Activated CD4-positive, alpha-beta memory T cell treated with anti-CD3 and anti-CD28 coated beads, Interleukin-2, amount 10 ng/mL, durations not matched to agents 7 days and 5 days (primary cell): ENCODE data around the gene FAM169A. TPM values are rescaled to one million over a fixed set of nuclear protein-coding genes. Genes with fewer than 3 reads are reported as not detected.
A peak's percentile ranks its signal among the peaks of the same experiment; 100 is the strongest.
"Not testable (repeated sequence)": the region's sequence is repeated elsewhere in the genome, so short reads cannot be mapped to it uniquely, and the experiment has no call there.

Experiments
- CTCF ChIA-PET: fragments of 350-600 bp; sonication (Branson Sonifier 250); formaldehyde crosslinking; loops from one replicate; lab custom pipeline; 2021; ENCODE audit warnings: antibody characterized with exemption, inconsistent platforms; lab: Charles Lee
- POLR2A ChIA-PET: fragments of 350-600 bp; sonication (Branson Sonifier 250); formaldehyde crosslinking; loops from one replicate; lab custom pipeline; 2021; ENCODE audit warnings: antibody characterized with exemption; lab: Charles Lee
- DNase-seq: peaks from one replicate; pipeline ENCODE4 v3.0.0-alpha.2; 2020
- H3K27ac Mint-ChIP-seq: one replicate; pipeline ENCODE4 v1.8.0; 2021; ENCODE audit warnings: mild to moderate bottlenecking, mixed read lengths
- H3K27me3 Mint-ChIP-seq: one replicate; pipeline ENCODE4 v1.8.0; 2021; ENCODE audit warnings: mixed read lengths
- H3K36me3 Mint-ChIP-seq: one replicate; pipeline ENCODE4 v1.8.0; 2021; ENCODE audit warnings: low read depth, mixed read lengths
- H3K4me1 Mint-ChIP-seq: one replicate; pipeline ENCODE4 v1.8.0; 2021; ENCODE audit warnings: mixed read lengths
- H3K4me3 Mint-ChIP-seq: one replicate; pipeline ENCODE4 v1.8.0; 2021; ENCODE audit warnings: mild to moderate bottlenecking, mixed read lengths
- H3K9me3 Mint-ChIP-seq: one replicate; pipeline ENCODE4 v1.8.0; 2021; ENCODE audit warnings: mixed read lengths
- total RNA-seq, 2 experiments: library from RNA; stranded (reverse); gene quantifications; one replicate each; pipeline ENCODE4 v1.2.3, GENCODE V29; 2021

Gene FAM169A
- 1 to 10 TPM; 3.5 to 4.6 TPM for total RNA-seq

DNA sequence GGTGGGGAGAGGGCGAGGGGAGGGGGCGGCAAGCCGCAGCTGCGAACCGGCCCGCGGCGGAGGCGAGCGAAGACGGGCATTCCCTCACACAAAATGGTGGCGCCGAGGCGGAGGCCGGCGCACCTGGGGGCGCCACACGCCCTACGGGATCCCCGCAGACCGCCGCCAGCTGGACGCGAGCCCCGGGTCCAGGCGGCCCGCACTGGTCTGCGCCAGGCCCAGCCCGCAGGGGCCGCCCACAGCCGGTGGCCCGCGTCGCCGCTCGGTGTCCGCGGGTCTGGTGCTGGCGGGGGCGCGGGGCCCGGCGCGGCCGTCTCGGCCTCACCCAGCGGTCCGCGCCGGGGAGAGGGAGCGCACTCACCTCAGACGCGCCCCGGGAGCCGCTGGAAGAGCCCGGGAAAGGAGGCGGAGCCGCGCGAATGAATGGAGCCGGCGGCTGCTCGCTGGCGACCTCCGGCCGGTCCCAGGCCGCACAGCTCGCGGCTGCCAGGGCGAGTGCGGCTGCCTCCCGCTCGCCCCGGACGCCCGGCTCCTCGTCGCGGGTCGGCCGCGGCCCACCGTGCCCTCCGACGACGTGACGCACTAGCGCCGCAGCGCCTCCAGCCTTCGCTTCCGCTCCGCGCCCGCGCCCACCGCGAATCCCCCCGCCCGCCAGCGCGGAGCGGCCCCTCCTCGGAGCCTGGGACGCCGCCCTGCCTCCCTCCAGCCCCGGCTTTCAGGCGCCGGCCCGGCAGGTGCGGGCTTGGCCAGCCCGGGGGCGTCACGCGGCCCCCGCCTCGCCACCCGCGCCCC is at the start of gene FAM169A:
TSS of gene FAM169A (minus strand) at position 584 of the 792 bp plus-strand sequence. CDS start 24,711 bp downstream, outside the sequence.
- peaks cover 3% of the 10 kb centered on the region for H3K36me3 Mint-ChIP-seq
- peak within 1 kb of the TSS; percentile 33 for H3K27ac Mint-ChIP-seq
- H3K4me1 Mint-ChIP-seq: peaks cover 13% of the 10 kb centered on the region
- POLR2A ChIA-PET: interaction anchor here (0.9 kb wide), 2 partner anchors 14 to 471 kb away, joined by 3 read pairs; partner anchors contain the start of gene HMGCR
- CTCF ChIA-PET: no interaction called here
- peaks cover 29% of the 10 kb centered on the region for H3K27me3 Mint-ChIP-seq
- DNase-seq: peak; percentile 38
- H3K4me3 Mint-ChIP-seq: peak within 1 kb of the TSS; percentile 72
- no peaks in the 10 kb centered on the region for H3K9me3 Mint-ChIP-seq

DNA sequence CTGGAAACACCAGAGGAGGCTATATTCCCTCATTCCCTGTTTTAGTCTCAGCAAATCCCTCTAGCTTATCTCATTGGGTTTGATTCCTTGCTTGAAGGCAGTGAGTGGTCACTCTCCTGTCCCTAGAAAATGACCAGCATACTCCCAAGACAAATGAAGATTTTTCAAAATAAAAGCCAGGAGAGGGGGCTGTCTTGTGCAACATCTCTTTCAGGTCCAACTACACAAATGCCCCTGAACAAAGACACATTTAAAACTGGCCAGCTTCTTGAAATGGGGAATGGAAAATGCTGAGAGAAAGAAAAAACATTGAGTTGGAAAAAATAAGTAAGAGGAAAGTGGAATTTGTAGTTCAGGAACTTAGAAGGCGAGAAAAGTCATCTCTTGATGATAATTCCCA is 49.3 kb upstream of the FAM169A start:
- ChIA-PET CTCF (interaction anchor here (1.3 kb wide), 1 partner anchor 148 kb away, joined by 4 read pairs; the partner anchor contains the start of genes GFM2 and NSA2), POLR2A (no interaction called here)
- H3K27ac Mint-ChIP-seq: no peak overlapping the region
- H3K36me3 Mint-ChIP-seq: no peaks in the 10 kb centered on the region
- H3K4me1 Mint-ChIP-seq: no peaks in the 10 kb centered on the region
- H3K9me3 Mint-ChIP-seq: no peaks in the 10 kb centered on the region
- H3K27me3 Mint-ChIP-seq: peaks cover 3% of the 10 kb centered on the region
- DNase-seq: no peak
- no peak overlapping the region for H3K4me3 Mint-ChIP-seq

DNA sequence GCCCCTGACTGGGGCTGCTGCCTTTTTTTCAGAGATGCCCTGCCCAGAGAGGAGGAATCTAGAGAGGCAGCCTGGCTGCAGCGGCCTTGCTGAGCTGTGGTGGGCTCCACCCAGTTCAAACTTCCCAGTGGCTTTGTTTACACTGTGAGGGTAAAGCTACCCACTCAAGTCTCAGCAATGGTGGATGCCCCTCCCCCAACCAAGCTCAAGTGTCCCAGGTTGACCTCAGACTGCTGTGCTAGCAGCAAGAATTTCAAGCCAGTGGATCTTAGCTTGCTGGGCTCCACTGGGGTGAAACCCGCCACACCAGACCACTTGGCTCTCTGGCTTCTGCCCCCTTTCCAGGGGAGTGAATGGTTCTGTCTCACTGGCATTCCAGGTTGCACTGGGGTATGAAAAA is 45.2 kb upstream of the FAM169A start:
- CTCF ChIA-PET: interaction anchor here (1.4 kb wide), 1 partner anchor 145 kb away, joined by 3 read pairs; the partner anchor contains the start of genes GFM2 and NSA2

GRCh38 chr5:74909888-74910287 is 43.7 kb upstream of the FAM169A start:
- CTCF ChIA-PET, POLR2A ChIA-PET: not testable (repeated sequence)

More for the DNA sequence above, 45.2 kb upstream of the FAM169A start:
- DNase-seq, POLR2A ChIA-PET, H3K4me1 Mint-ChIP-seq, H3K27me3 Mint-ChIP-seq, H3K9me3 Mint-ChIP-seq, H3K36me3 Mint-ChIP-seq, H3K27ac Mint-ChIP-seq, H3K4me3 Mint-ChIP-seq: not testable (repeated sequence)

GRCh38 chr5:74908237-74908636 is 42.0 kb upstream of the FAM169A start:
- H3K36me3 Mint-ChIP-seq, CTCF ChIA-PET, H3K4me3 Mint-ChIP-seq, DNase-seq, H3K4me1 Mint-ChIP-seq, H3K9me3 Mint-ChIP-seq, H3K27ac Mint-ChIP-seq, POLR2A ChIA-PET: not testable (repeated sequence)
- peaks cover 10% of the 10 kb centered on the region for H3K27me3 Mint-ChIP-seq

More at GRCh38 chr5:74909888-74910287, 43.7 kb upstream of the FAM169A start:
- H3K4me3 Mint-ChIP-seq, H3K27ac Mint-ChIP-seq, H3K4me1 Mint-ChIP-seq, H3K27me3 Mint-ChIP-seq, DNase-seq, H3K36me3 Mint-ChIP-seq, H3K9me3 Mint-ChIP-seq: not testable (repeated sequence)

DNA sequence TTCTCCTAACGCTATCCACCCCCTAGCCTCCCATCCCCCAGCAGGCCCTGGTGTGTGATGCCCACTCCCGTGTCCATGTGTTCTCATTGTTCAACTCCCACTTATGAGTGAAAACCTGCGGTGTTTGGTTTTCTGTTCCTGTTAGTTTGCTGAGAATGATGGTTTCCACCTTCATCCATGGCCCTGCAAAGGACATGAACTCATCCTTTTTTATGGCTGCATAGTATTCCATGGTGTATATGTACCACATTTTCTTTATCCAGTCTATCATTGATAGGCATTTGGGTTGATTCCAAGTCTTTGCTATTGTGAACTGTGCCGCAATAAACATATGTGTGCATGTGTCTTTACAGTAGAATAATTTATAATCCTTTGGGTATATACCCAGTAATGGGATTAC is 38.5 kb upstream of the FAM169A start:
- CTCF ChIA-PET, H3K4me3 Mint-ChIP-seq, POLR2A ChIA-PET, H3K36me3 Mint-ChIP-seq, H3K27me3 Mint-ChIP-seq, H3K4me1 Mint-ChIP-seq, DNase-seq, H3K27ac Mint-ChIP-seq, H3K9me3 Mint-ChIP-seq: not testable (repeated sequence)

GRCh38 chr5:74903165-74903787 is 37.1 kb upstream of the FAM169A start:
- no peaks in the 10 kb centered on the region for H3K36me3 Mint-ChIP-seq
- no peaks in the 10 kb centered on the region for H3K9me3 Mint-ChIP-seq
- DNase-seq: no peak
- H3K27ac Mint-ChIP-seq: no peak overlapping the region
- H3K27me3 Mint-ChIP-seq: peaks cover 5% of the 10 kb centered on the region
- ChIA-PET CTCF (interaction anchor here (0.8 kb wide), 1 partner anchor 230 kb away, joined by 3 read pairs; no protein-coding TSS in a partner anchor), POLR2A (interaction anchor here (0.6 kb wide), 1 partner anchor 130 kb away, joined by 4 read pairs; no protein-coding TSS in a partner anchor)
- H3K4me3 Mint-ChIP-seq: no peak overlapping the region
- no peaks in the 10 kb centered on the region for H3K4me1 Mint-ChIP-seq

DNA sequence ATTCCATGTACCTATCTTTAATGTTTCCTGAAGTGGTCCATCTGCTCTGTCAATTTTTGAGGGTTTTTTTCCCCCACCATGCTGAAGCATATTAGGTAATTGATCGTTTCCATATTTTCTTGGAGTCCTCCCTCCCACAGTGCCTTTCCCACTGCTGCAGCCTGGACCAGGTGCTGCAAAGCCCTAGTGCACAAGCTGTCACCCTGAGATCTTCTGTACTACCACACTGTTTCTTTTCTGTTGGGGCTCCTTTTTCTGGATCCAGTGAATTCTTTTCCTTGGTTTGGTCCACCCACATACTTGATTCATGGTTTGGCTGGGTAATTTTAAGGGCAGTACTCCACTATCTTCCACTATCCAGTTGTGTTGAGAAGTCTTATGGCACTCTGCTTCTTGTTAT is 30.9 kb upstream of the FAM169A start:
- DNase-seq: no peak
- Mint-ChIP-seq H3K4me1 (no peaks in the 10 kb centered on the region), H3K4me3 (no peak overlapping the region), H3K9me3 (peaks cover 5% of the 10 kb centered on the region), H3K36me3 (no peaks in the 10 kb centered on the region), H3K27me3 (no peaks in the 10 kb centered on the region), H3K27ac (no peak overlapping the region)
- ChIA-PET CTCF (no interaction called here), POLR2A (no interaction called here)

DNA sequence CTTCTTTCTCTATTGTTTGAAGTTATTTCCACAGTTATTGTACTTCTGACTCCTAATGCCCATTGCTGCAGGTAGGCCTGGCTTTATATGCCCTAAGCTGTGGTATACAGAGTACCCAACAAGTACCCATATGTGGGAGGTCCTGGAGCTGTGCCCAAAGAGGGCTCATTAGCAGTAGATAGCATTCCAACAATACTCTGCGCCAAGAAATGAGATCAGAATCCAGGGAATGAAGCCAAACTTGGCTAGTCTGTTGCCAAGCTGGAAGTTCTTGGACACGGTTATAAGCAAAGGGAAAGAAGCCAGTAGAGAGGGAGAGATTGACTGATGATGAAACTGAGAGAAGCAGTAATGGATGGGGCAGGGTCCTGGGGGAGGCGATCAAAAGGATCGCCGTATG is 29.7 kb upstream of the FAM169A start:
- CTCF ChIA-PET: no interaction called here
- no peak overlapping the region for H3K4me3 Mint-ChIP-seq
- H3K36me3 Mint-ChIP-seq: no peaks in the 10 kb centered on the region
- POLR2A ChIA-PET: no interaction called here
- no peak for DNase-seq
- no peaks in the 10 kb centered on the region for H3K27me3 Mint-ChIP-seq
- no peak overlapping the region for H3K27ac Mint-ChIP-seq
- no peaks in the 10 kb centered on the region for H3K4me1 Mint-ChIP-seq
- peaks cover 5% of the 10 kb centered on the region for H3K9me3 Mint-ChIP-seq

DNA sequence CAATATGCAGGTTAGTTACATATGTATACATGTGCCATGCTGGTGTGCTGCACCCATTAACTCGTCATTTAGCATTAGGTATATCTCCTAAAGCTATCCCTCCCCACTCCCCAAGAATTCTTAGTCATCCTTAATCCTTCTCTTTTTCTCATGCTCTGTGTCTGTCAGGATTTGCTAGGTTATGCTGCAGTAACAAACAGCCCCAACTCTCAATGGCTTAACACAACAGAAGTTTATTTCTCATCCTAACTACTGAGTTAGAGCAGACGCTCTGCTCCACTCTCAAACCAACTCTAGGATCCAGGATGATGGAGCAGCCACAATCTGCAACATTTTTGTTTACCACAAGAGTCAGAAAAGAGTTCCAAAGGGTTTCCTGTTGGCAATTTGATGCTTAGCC is 28.2 kb upstream of the FAM169A start:
- ChIA-PET CTCF (no interaction called here), POLR2A (no interaction called here)
- no peak for DNase-seq
- Mint-ChIP-seq H3K9me3 (peaks cover 5% of the 10 kb centered on the region), H3K36me3 (no peaks in the 10 kb centered on the region), H3K4me1 (no peaks in the 10 kb centered on the region), H3K4me3 (no peak overlapping the region), H3K27ac (no peak overlapping the region), H3K27me3 (no peaks in the 10 kb centered on the region)

GRCh38 chr5:74892921-74893320 is 26.7 kb upstream of the FAM169A start:
- Mint-ChIP-seq H3K4me1 (no peaks in the 10 kb centered on the region), H3K36me3 (no peaks in the 10 kb centered on the region), H3K9me3 (peaks cover 5% of the 10 kb centered on the region), H3K4me3 (no peak overlapping the region), H3K27me3 (peaks cover 2% of the 10 kb centered on the region), H3K27ac (no peak overlapping the region)
- POLR2A ChIA-PET: no interaction called here
- CTCF ChIA-PET: no interaction called here
- no peak for DNase-seq

GRCh38 chr5:74889523-74890105 is 23.4 kb upstream of the FAM169A start:
- no peak for DNase-seq
- Mint-ChIP-seq H3K4me1 (no peaks in the 10 kb centered on the region), H3K27me3 (peaks cover 4% of the 10 kb centered on the region), H3K4me3 (no peak overlapping the region), H3K36me3 (no peaks in the 10 kb centered on the region), H3K9me3 (peaks cover 3% of the 10 kb centered on the region), H3K27ac (no peak overlapping the region)
- ChIA-PET POLR2A (no interaction called here), CTCF (no interaction called here)

- no peaks in the 10 kb centered on the region for H3K36me3 Mint-ChIP-seq
- ChIA-PET POLR2A (no interaction called here), CTCF (no interaction called here)
- DNase-seq: no peak
- no peaks in the 10 kb centered on the region for H3K9me3 Mint-ChIP-seq
- H3K27ac Mint-ChIP-seq: no peak overlapping the region
- no peaks in the 10 kb centered on the region for H3K4me1 Mint-ChIP-seq
- no peak overlapping the region for H3K4me3 Mint-ChIP-seq
- peaks cover 4% of the 10 kb centered on the region for H3K27me3 Mint-ChIP-seq
Observed at GRCh38 chr5:74888117-74888516, 21.9 kb upstream of the FAM169A start.
